Stimulated activated CD8-positive, alpha-beta memory T cell treated with anti-CD3 and anti-CD28 coated beads, Interleukin-15, amount 100 ng/mL, for 1 hour (primary cell): ENCODE results near the gene PRM2.
"Not testable (repeated sequence)": the region's sequence is repeated elsewhere in the genome, so short reads cannot be mapped to it uniquely, and the experiment has no call there.

Source experiments
- DNase-seq: peaks from one replicate; pipeline ENCODE4 v3.0.0-alpha.2; 2020; ENCODE audit warnings: low read depth

PRM2 gene

GRCh38 chr16:11307639-11308492, 31.6 kb upstream of the PRM2 start:
- DNase-seq = no peak

GRCh38 chr16:11306997-11307638, 30.8 kb upstream of the PRM2 start:
- DNase-seq = no peak

GRCh38 chr16:11306381-11306780, 30.1 kb upstream of the PRM2 start:
- DNase-seq = no peak

- no peak for DNase-seq
Observed at GRCh38 chr16:11303405-11304138, 27.3 kb upstream of the PRM2 start.

GRCh38 chr16:11302977-11303376, 26.7 kb upstream of the PRM2 start:
- no peak for DNase-seq

- DNase-seq = no peak
Observed at GRCh38 chr16:11301645-11302501, 25.6 kb upstream of the PRM2 start.

GRCh38 chr16:11300560-11300892, 24.2 kb upstream of the PRM2 start:
- no peak for DNase-seq

GRCh38 chr16:11299865-11300559, 23.7 kb upstream of the PRM2 start:
- no peak for DNase-seq

GRCh38 chr16:11298950-11299547, 22.8 kb upstream of the PRM2 start:
- not testable (repeated sequence) for DNase-seq

GRCh38 chr16:11298143-11298900, 22.0 kb upstream of the PRM2 start:
- no peak for DNase-seq

GRCh38 chr16:11297492-11298142, 21.3 kb upstream of the PRM2 start:
- peak; percentile 39 for DNase-seq

GRCh38 chr16:11296706-11297491, 20.6 kb upstream of the PRM2 start:
- no peak for DNase-seq

- no peak for DNase-seq
Observed at GRCh38 chr16:11296351-11296705, 20.0 kb upstream of the PRM2 start.

- DNase-seq = no peak
Observed at GRCh38 chr16:11295672-11296071, 19.4 kb upstream of the PRM2 start.

GRCh38 chr16:11292076-11292748, 15.9 kb upstream of the PRM2 start:
- no peak for DNase-seq

- DNase-seq = no peak
Observed at GRCh38 chr16:11291091-11291703, 14.9 kb upstream of the PRM2 start.

GRCh38 chr16:11290102-11290893, 14.0 kb upstream of the PRM2 start:
- DNase-seq = no peak
